Panc1 (cell line): ENCODE results near the gene FANCD2. TPM values are rescaled to one million over a fixed set of nuclear protein-coding genes. Genes with fewer than 3 reads are reported as not detected.

Source experiments
- ATAC-seq: fragments of 200-7000 bp; cut with Tn5 transposase; 2 replicates; pipeline ENCODE4 v1.9.1; 2020; ENCODE audit warnings: mild to moderate bottlenecking, moderate library complexity
- BruUV-seq: library from RNA; stranded (reverse); fragments of 400-500 nt; replicated peaks from 2 replicates; lab custom pipeline; 2021; lab: Mats Ljungman, UMichigan
- CTCF ChIA-PET: fragments of 300-600 bp; sonication (Branson Sonifier 250); formaldehyde crosslinking; loops from one replicate; lab custom pipeline; 2022; ENCODE audit warnings: antibody characterized with exemption; lab: Charles Lee
- POLR2A ChIA-PET: fragments of 300-600 bp; sonication (Branson Sonifier 250); formaldehyde crosslinking; loops from one replicate; lab custom pipeline; 2022; ENCODE audit warnings: antibody characterized with exemption; lab: Charles Lee
- DNase-seq: peaks from one replicate; pipeline ENCODE4 v3.0.0-alpha.2; 2010; ENCODE audit warnings: low read depth, low spot score
- H3K27ac ChIP-seq: 2 replicates; pipeline ENCODE4 v1.5.1; 2011; ENCODE audit warnings: mild to moderate bottlenecking, low read length, inconsistent platforms
- H3K27me3 ChIP-seq: fragments of 200-500 bp; sonication (Bioruptor generic); 2 replicates; pipeline ENCODE4 v1.6.0; 2014; ENCODE audit warnings: low read length, inconsistent platforms; ENCODE audit not compliant: control insufficient read depth, insufficient read depth
- H3K36me3 ChIP-seq: fragments of 200-500 bp; sonication (Bioruptor generic); 2 replicates; pipeline ENCODE4 v1.5.1; 2014; ENCODE audit warnings: inconsistent platforms, mild to moderate bottlenecking, low read length, moderate library complexity; ENCODE audit not compliant: control insufficient read depth, insufficient read depth
- H3K4me1 ChIP-seq: 2 replicates; pipeline ENCODE4 v1.5.1; 2011; ENCODE audit warnings: inconsistent platforms, mild to moderate bottlenecking, low read length, moderate library complexity; ENCODE audit not compliant: control insufficient read depth, insufficient read depth
- H3K4me3 ChIP-seq, 2 experiments: 2 replicates each; pipeline ENCODE4 v1.5.1; 2011 to 2012; ENCODE audit warnings: low read depth in 2 of 2, low read length in 2 of 2, mild to moderate bottlenecking in 2 of 2, inconsistent platforms in 1 of 2, moderate library complexity in 1 of 2
- H3K9me3 ChIP-seq: fragments of 200-500 bp; sonication (Bioruptor generic); 2 replicates; pipeline ENCODE4 v1.5.1; 2014; ENCODE audit warnings: low read depth, mild to moderate bottlenecking, inconsistent platforms, low read length, moderate library complexity; ENCODE audit not compliant: control insufficient read depth, insufficient read depth
- CTCF ChIP-seq: fragments of 450-650 bp; IDR thresholded peaks from 2 replicates; pipeline ENCODE4 v1.5.1; 2017; ENCODE audit warnings: mild to moderate bottlenecking
- POLR2AphosphoS5 ChIP-seq: IDR thresholded peaks from 2 replicates; pipeline ENCODE4 v1.6.1; 2012; ENCODE audit warnings: mild to moderate bottlenecking, low read depth, low read length, moderate library complexity
- SIN3A ChIP-seq: IDR thresholded peaks from 2 replicates; pipeline ENCODE4 v1.6.1; 2012; ENCODE audit warnings: low read depth, mild to moderate bottlenecking, low read length, moderate library complexity, borderline replicate concordance; ENCODE audit not compliant: insufficient read depth
- TCF7L2 ChIP-seq: IDR thresholded peaks from 2 replicates; pipeline ENCODE4 v1.6.1; 2011; ENCODE audit warnings: mild to moderate bottlenecking, low read depth, low read length, inconsistent platforms
- in situ Hi-C: cut with HindIII; loops from 2 replicates; pipeline ENCODE4 v1.10.0; 2016; ENCODE audit warnings: low sequenced_read_pairs, low pct_unique_long_range_greater_than_20kb
- intact Hi-C: fragments of 100-400 bp; cut with micrococcal nuclease; formaldehyde crosslinking; loops from one replicate; pipeline ENCODE4 v1.10.0; 2022; ENCODE audit not compliant: unreplicated experiment
- total RNA-seq: library from RNA; stranded (reverse); gene quantifications from one replicate; pipeline ENCODE4 v1.2.1, GENCODE V29; 2021; ENCODE audit not compliant: unreplicated experiment
- TF ChIP-seq, protein P1 (sequence below), 2 experiments: IDR thresholded peaks; 2 replicates each; pipeline ENCODE4 v1.6.1; 2011 to 2012; ENCODE audit warnings: low read depth in 2 of 2, control low read depth in 1 of 2, low read length in 1 of 2, mild to moderate bottlenecking in 1 of 2, moderate library complexity in 1 of 2; ENCODE audit not compliant: insufficient read depth in 1 of 2

FANCD2 gene
- total RNA-seq, 1 experiment from 2014 or later: 20.0 TPM

DNA sequence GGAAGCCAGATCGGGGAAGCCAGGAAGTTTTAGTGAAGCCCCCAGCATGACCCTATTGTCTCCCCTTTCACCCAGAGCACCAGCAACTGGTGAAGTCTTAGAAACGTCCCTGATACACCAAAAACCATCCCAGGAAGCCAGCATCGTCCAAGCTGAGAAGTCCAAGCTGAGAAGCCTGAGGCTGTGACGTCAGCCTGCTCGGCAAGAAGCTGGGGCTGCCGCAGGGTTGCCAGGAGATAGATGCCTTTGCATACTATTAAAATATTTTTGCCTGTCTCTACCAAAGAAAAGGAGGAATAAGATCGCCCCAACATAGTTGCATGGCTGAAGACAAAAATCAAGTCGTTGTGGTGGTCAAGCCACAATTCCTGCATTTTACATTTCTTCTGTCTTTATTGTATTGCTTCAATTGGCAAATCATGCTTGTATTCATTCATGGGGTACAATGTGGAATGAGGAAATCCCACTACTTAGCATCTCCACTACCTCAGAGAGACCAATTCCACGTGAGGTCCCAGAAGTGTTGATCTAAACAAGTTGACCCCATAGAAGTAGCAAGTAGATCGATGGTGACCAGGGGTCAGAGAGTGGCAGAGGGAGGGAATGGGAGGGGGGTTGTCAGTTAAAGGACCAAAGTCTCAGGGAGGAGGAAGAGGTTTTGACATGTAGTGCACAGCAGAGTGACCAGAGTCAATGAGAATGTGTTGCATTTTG, 20.0 kb upstream of the FANCD2 start:
- no peaks in the 10 kb centered on the region for H3K9me3 ChIP-seq
- H3K27me3 ChIP-seq: no peaks in the 10 kb centered on the region
- DNase-seq (no peak), ATAC-seq (no peak)
- H3K27ac ChIP-seq: no peak overlapping the region
- TF ChIP-seq CTCF: no peak
- TF ChIP-seq SIN3A: no peak
- no peak for TF ChIP-seq POLR2AphosphoS5
- TF ChIP-seq TCF7L2: no peak
- TF ChIP-seq, protein P1, sequence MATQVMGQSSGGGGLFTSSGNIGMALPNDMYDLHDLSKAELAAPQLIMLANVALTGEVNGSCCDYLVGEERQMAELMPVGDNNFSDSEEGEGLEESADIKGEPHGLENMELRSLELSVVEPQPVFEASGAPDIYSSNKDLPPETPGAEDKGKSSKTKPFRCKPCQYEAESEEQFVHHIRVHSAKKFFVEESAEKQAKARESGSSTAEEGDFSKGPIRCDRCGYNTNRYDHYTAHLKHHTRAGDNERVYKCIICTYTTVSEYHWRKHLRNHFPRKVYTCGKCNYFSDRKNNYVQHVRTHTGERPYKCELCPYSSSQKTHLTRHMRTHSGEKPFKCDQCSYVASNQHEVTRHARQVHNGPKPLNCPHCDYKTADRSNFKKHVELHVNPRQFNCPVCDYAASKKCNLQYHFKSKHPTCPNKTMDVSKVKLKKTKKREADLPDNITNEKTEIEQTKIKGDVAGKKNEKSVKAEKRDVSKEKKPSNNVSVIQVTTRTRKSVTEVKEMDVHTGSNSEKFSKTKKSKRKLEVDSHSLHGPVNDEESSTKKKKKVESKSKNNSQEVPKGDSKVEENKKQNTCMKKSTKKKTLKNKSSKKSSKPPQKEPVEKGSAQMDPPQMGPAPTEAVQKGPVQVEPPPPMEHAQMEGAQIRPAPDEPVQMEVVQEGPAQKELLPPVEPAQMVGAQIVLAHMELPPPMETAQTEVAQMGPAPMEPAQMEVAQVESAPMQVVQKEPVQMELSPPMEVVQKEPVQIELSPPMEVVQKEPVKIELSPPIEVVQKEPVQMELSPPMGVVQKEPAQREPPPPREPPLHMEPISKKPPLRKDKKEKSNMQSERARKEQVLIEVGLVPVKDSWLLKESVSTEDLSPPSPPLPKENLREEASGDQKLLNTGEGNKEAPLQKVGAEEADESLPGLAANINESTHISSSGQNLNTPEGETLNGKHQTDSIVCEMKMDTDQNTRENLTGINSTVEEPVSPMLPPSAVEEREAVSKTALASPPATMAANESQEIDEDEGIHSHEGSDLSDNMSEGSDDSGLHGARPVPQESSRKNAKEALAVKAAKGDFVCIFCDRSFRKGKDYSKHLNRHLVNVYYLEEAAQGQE (IDR thresholded peaks at IDR 0.05; ENCODE audit: insufficient read depth in 1 of 2, low read depth in 2 of 2, low read length in 1 of 2): no peak
- no peak overlapping the region for H3K4me3 ChIP-seq
- CTCF ChIA-PET: no interaction called here
- in situ Hi-C loops: no loop called here
- no peaks in the 10 kb centered on the region for H3K36me3 ChIP-seq
- H3K4me1 ChIP-seq: peaks cover 4% of the 10 kb centered on the region; the same call in 1 of the 2 replicates
- intact Hi-C loops: no loop called here
- no TSS peak for BruUV-seq
- POLR2A ChIA-PET: no interaction called here

DNA sequence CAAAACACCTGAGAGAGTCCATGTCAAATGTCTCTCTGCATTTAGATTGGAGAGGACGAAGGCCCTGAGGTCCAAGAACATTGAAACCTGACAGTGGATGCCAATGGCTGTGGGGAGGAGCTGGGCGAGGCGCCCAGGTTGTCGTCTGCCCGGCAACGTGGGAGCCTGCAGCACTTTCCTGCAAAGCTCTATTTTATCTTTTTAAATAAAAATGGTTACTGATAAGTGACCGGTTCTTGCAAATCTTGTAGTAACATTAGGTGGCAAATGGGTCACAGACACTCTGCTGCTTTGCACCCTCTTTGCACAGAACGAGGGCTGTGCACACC, 19.5 kb upstream of the FANCD2 start:
- Histone ChIP-seq H3K4me3 (no peak overlapping the region), H3K27me3 (no peaks in the 10 kb centered on the region), H3K27ac (no peak overlapping the region), H3K36me3 (no peaks in the 10 kb centered on the region), H3K4me1 (peaks cover 8% of the 10 kb centered on the region), H3K9me3 (no peaks in the 10 kb centered on the region)
- TF ChIP-seq POLR2AphosphoS5 (no peak), SIN3A (no peak), CTCF (no peak), TCF7L2 (no peak)
- TF ChIP-seq, protein P1 (IDR thresholded peaks at IDR 0.05; ENCODE audit: insufficient read depth in 1 of 2, low read depth in 2 of 2, low read length in 1 of 2): no peak
- ATAC-seq: no peak
- POLR2A ChIA-PET: no interaction called here
- in situ Hi-C loops: no loop called here
- intact Hi-C loops: no loop called here
- BruUV-seq: no TSS peak
- CTCF ChIA-PET: no interaction called here
- DNase-seq: no peak
